Stimulated activated CD8-positive, alpha-beta memory T cell treated with anti-CD3 and anti-CD28 coated beads, Interleukin-2, amount 100 ng/mL, for 1 hour (primary cell): ENCODE data around the gene PLEKHG7.

Source experiments
- DNase-seq, 2 donors: peaks; one replicate each; pipeline ENCODE4 v3.0.0-alpha.2; 2020; ENCODE audit warnings: low read depth in 2 of 2

PLEKHG7 gene

DNA sequence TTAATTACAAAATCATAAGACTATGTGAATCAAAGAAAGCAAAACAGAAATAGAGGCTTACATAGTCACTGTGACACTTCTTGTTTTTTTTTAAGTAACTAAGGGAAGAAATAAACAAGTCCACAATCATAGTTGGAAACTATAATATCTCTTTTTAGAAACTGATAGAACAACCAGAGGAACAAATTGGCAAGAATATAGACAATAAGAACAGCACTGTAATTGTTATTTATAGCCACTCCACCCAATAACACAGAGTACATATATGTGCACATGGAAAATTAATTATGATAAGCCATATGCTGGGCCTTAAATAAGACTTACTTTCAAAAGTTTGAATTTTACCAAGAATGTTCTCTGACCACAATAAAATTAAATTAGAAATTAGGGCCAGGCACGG is 101.1 kb downstream of the PLEKHG7 start:
- no peak for DNase-seq

- no peak for DNase-seq
Observed at GRCh38 chr12:92810370-92810769, 107.6 kb downstream of the PLEKHG7 start.

DNA sequence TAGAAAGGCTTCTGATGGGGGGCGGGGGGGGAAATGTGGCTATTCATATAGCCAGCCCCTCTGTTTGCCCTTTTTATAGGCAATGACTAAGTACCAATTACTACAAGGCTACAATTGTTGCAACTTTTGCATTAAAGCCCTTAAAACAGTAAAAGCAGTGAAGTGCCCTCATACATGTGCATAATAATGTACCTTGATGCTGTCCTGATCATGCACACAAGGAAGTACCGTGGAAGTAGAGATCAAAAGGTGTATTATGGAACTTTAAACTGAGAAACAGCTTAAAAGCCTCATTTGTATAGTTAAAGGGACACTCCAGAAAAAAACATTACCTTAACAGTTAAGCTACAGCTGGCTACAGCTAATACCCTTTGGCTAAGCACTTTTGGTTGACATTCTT is 111.8 kb downstream of the PLEKHG7 start:
- DNase-seq, result no peak

- no peak for DNase-seq
Observed at GRCh38 chr12:92821142-92821541, 118.4 kb downstream of the PLEKHG7 start.
